Adipocyte (in vitro differentiated cells): ENCODE data around the gene CCL28.

ENCODE experiments used
- DNase-seq: peaks from one replicate; pipeline ENCODE4 v3.0.0-alpha.2; 2015; ENCODE audit warnings: low read depth
- H3K27me3 ChIP-seq: replicated peaks from 2 replicates; pipeline ENCODE4 v1.7.0; 2013; ENCODE audit warnings: mild to moderate bottlenecking, low read length, moderate library complexity; ENCODE audit not compliant: control insufficient read depth, insufficient read depth
- H3K36me3 ChIP-seq: 2 replicates; pipeline ENCODE4 v1.7.0; 2013; ENCODE audit warnings: low read length, mild to moderate bottlenecking, moderate library complexity; ENCODE audit not compliant: control insufficient read depth, insufficient read depth, severe bottlenecking
- H3K4me1 ChIP-seq: 2 replicates; pipeline ENCODE4 v1.7.0; 2013; ENCODE audit warnings: mild to moderate bottlenecking, low read length, moderate library complexity; ENCODE audit not compliant: control insufficient read depth, insufficient read depth
- H3K4me3 ChIP-seq: 2 replicates; pipeline ENCODE4 v1.7.0; 2013; ENCODE audit warnings: mild to moderate bottlenecking, low read length, moderate library complexity
- H3K9ac ChIP-seq: 2 replicates; pipeline ENCODE4 v1.7.0; 2013; ENCODE audit warnings: mild to moderate bottlenecking, low read length, moderate library complexity
- H3K9me3 ChIP-seq: 2 replicates; pipeline ENCODE4 v1.7.0; 2013; ENCODE audit warnings: mild to moderate bottlenecking, low read length, moderate library complexity; ENCODE audit not compliant: control insufficient read depth

Gene CCL28

DNA sequence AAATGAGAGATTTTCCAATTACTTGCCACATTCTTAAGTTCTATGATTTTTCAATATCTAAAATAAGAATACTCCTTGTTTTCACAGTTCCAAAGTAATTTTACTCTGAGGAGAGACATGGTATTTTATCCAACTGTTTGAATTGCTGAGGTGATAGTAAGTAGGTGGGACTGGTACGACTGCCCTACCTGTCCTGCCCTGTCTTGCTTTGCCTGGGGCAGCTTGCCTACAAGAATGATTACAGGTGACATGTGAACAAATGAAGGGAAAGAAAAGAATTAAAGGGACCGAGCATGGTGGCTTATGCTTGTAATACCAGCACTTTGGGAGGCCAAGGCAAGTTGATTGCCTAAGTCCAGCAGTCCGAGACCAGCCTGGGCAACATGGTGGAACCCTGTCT, 57.4 kb downstream of the CCL28 start:
- Histone ChIP-seq H3K4me1 (no peaks in the 10 kb centered on the region), H3K36me3 (no peaks in the 10 kb centered on the region), H3K27me3 (peaks cover 15% of the 10 kb centered on the region), H3K4me3 (no peak overlapping the region), H3K9ac (no peak overlapping the region), H3K9me3 (peaks cover 11% of the 10 kb centered on the region)
- no peak for DNase-seq

DNA sequence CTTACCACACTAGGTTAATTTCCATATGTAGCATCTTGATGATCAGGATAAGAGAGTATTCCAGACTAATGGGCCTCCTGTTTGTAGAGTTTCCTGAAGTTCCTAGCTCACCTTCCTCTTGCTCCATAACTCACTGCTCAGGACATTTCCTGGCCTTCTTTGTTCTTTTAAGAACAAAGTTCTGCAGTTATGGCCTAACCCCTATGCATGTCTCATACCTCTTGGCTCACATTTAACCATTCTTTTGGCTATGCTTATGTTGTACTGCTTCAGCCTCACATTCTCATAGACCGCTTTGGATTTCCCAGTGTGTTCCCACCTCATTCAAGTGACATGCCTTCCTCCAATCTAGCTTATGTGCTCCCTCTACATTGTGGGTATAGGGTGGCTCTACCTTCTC, 58.5 kb downstream of the CCL28 start:
- no peaks in the 10 kb centered on the region for H3K4me1 ChIP-seq
- peaks cover 15% of the 10 kb centered on the region for H3K27me3 ChIP-seq
- H3K4me3 ChIP-seq: no peak overlapping the region
- DNase-seq: no peak
- no peak overlapping the region for H3K9ac ChIP-seq
- no peaks in the 10 kb centered on the region for H3K36me3 ChIP-seq
- H3K9me3 ChIP-seq: no peaks in the 10 kb centered on the region

DNA sequence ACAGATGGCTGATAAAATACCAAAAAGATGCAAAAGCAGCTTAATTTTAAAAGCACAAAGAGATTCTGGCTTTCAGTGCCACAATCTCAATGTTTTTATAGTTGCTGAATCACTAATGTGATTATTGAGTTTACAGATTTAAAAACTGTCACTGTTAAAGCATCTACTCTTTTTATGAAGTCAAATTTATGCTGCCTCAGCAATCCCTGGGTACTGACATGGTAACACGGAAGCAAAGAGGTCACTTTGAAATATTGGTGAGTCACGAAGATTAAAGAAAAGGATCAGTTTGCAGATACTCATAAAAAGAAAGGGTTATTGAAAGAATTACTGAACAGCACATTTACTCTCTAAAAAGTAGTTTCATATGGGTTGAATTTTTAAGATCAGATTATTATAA, 59.3 kb downstream of the CCL28 start:
- DNase-seq: no peak
- Histone ChIP-seq H3K9me3 (no peaks in the 10 kb centered on the region), H3K27me3 (peaks cover 15% of the 10 kb centered on the region), H3K4me1 (no peaks in the 10 kb centered on the region), H3K9ac (no peak overlapping the region), H3K36me3 (no peaks in the 10 kb centered on the region), H3K4me3 (no peak overlapping the region)

DNA sequence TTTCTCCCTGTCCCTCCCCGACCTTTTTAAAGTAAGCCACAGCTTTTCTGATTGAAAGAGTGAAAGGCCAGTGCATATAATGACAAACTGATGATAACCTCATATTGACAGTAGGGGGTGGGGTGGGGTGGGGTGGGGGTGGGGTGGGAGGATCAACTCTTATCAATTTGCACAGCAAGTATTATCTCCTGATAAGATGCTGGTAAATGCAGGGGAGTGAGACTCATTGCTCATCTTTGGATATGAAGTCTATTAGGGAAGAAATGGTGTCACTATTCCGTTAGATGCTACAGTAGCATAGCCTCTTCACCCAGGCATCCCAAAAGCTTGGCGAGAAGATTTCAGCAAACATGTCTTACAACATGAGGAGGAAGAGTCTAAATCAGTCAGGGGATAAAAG, 60.1 kb downstream of the CCL28 start:
- Histone ChIP-seq H3K9ac (no peak overlapping the region), H3K9me3 (no peaks in the 10 kb centered on the region), H3K36me3 (no peaks in the 10 kb centered on the region), H3K4me1 (no peaks in the 10 kb centered on the region), H3K27me3 (peaks cover 20% of the 10 kb centered on the region), H3K4me3 (no peak overlapping the region)
- DNase-seq: no peak

DNA sequence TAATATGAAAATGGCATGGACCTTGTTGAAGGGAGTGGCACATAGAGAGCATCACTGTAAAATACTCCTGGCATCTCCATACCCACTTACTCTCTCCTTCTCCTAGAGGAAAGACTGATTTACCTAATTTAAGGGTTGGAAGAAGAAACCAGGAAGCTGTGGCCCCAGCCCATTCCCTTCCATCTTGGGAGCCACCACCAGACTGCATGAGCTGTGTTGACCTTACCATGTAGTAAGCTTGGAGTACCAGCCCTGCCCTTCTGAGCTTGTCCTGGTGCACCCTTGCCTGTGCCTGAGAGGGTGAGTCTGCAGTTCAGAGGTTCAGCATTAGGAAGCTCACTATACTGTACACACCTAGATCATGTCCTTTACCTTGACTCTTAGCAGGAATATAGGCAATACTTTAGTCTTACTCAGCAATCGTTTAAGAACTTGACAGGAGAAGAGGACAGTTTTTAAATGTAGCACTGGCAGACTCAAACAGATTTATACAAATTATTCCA, 63.3 kb downstream of the CCL28 start:
- no peaks in the 10 kb centered on the region for H3K36me3 ChIP-seq
- no peaks in the 10 kb centered on the region for H3K4me1 ChIP-seq
- H3K9me3 ChIP-seq: no peaks in the 10 kb centered on the region
- no peak for DNase-seq
- H3K9ac ChIP-seq: no peak overlapping the region
- peaks cover 16% of the 10 kb centered on the region for H3K27me3 ChIP-seq
- no peak overlapping the region for H3K4me3 ChIP-seq

DNA sequence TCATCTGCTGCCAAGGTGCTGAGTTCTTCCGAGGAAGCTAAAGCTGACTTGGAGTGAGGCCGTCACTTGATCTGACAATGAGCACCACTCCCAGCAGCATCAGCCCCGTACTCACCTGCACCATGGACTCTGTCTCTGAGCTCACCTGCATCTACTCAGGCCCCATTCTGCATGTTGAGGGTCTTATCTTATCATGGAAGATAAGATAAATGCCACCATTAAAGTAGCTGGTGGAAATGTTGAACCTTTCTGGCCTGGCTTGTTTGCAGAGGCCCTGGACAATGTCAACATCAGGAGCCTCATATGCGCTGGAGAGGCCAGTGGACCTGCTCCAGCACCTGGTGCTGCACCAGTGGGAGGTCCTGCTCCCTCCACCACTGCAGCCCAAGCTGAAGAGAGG, 64.0 kb downstream of the CCL28 start:
- DNase-seq: no peak
- peaks cover 16% of the 10 kb centered on the region for H3K27me3 ChIP-seq
- H3K36me3 ChIP-seq: no peaks in the 10 kb centered on the region

DNA sequence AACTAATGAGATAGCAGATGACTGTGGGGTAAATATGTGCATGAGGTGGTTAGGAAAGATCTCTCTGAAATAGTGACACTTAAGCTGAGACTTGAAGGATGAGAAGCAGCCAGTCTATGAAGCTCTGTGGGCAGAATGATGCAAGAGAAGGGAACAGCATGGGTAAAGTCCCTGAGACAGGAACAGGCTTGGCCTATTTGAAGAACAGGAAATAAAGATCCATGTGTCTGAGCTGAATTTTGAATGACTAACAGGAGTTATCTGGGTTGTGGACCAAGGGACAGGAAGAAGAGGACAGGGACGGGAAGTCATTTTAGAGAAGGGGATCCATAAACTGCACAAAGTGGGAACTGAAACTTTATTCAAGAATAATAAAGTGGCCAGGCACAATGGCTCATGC, 73.3 kb downstream of the CCL28 start:
- DNase-seq: no peak
- H3K9ac ChIP-seq: no peak overlapping the region
- no peaks in the 10 kb centered on the region for H3K4me1 ChIP-seq
- H3K36me3 ChIP-seq: no peaks in the 10 kb centered on the region
- H3K4me3 ChIP-seq: no peak overlapping the region
- H3K27me3 ChIP-seq: no peaks in the 10 kb centered on the region
- H3K9me3 ChIP-seq: peaks cover 19% of the 10 kb centered on the region

More for the DNA sequence above, 64.0 kb downstream of the CCL28 start:
- H3K4me3 ChIP-seq: no peak overlapping the region
- no peak overlapping the region for H3K9ac ChIP-seq
- no peaks in the 10 kb centered on the region for H3K9me3 ChIP-seq
- no peaks in the 10 kb centered on the region for H3K4me1 ChIP-seq

DNA sequence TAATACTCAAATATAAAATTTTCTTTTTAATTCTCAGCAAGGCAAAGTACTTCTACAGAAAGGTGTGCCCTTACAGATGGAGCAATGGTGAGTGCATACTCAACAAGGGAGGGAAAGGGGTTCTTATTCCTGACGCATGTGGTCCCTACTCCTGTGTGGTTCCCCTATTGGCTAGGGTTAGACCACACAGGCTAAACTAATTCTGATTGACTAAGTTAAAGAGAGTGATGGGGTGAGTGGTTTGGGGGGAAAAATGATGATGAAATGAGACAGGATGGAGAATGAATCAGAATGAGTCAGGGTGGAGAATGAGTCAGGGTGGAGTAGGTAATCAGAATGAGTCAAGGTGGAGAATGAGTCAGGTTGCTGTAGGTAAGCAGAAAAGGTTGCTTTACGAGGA, 76.0 kb downstream of the CCL28 start:
- H3K9ac ChIP-seq: no peak overlapping the region
- no peak for DNase-seq
- H3K27me3 ChIP-seq: no peaks in the 10 kb centered on the region
- no peak overlapping the region for H3K4me3 ChIP-seq
- H3K36me3 ChIP-seq: no peaks in the 10 kb centered on the region
- H3K9me3 ChIP-seq: peaks cover 19% of the 10 kb centered on the region
- H3K4me1 ChIP-seq: no peaks in the 10 kb centered on the region

DNA sequence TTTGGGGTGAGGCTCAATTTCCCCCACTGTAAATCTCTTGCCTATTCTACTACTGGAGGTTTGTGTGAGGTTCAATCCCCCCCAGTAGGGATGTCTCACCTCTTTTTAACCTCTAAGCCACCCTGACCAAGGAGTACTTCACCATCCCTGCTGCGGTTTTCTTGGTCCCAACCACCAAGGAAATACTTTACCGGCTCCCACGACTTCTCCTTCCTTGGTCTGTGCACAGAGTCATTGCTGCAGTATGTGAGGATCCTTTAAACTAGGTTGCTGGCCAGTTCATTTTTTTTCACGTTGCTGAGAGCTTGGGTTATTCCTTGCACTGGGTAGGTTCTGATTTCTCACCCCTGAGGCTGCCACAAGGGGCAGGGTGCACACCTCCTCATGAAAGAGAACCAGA, 76.5 kb downstream of the CCL28 start:
- peaks cover 19% of the 10 kb centered on the region for H3K9me3 ChIP-seq
- no peaks in the 10 kb centered on the region for H3K4me1 ChIP-seq
- no peaks in the 10 kb centered on the region for H3K36me3 ChIP-seq
- no peak overlapping the region for H3K9ac ChIP-seq
- H3K27me3 ChIP-seq: no peaks in the 10 kb centered on the region
- H3K4me3 ChIP-seq: no peak overlapping the region
- DNase-seq: no peak

DNA sequence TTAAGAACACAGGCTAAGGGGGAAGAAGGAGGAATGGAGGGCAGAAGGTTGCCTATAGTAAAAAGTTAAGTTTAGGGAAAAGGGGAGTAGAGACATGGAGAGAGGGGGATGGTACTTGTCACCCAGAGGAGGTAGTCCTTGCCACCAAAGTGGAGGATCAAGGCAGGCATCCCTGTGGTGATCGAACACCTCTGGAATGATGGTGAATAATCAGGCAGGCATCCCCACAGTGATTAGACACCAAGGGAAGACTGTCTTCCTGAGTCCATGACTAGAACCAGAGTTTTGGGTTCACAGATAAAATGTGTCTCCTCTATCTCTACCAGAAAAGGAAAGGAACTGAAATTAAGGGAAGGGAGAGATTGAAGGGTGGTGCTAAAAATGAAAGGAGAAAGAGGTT, 79.8 kb downstream of the CCL28 start:
- no peaks in the 10 kb centered on the region for H3K36me3 ChIP-seq
- no peak for DNase-seq
- no peaks in the 10 kb centered on the region for H3K4me1 ChIP-seq
- H3K4me3 ChIP-seq: no peak overlapping the region
- no peak overlapping the region for H3K9ac ChIP-seq
- peaks cover 19% of the 10 kb centered on the region for H3K9me3 ChIP-seq
- H3K27me3 ChIP-seq: peaks cover 8% of the 10 kb centered on the region
